Choroid plexus epithelial cell (primary cell): ENCODE results near the gene SGCD.

Experiments
- DNase-seq: peaks from one replicate; pipeline ENCODE4 v3.0.0-alpha.2; 2010; ENCODE audit warnings: low read depth
- H3K4me3 ChIP-seq: 2 replicates; pipeline ENCODE4 v1.5.1; 2011; ENCODE audit warnings: low read depth, mild to moderate bottlenecking, control low read depth, low read length, moderate library complexity
- TF ChIP-seq, protein P1 (sequence below): conservative IDR thresholded peaks from 2 replicates; pipeline ENCODE4 v1.5.1; 2011; ENCODE audit warnings: low read depth, mild to moderate bottlenecking, control low read depth, inconsistent platforms, low read length, moderate library complexity

Gene SGCD

DNA sequence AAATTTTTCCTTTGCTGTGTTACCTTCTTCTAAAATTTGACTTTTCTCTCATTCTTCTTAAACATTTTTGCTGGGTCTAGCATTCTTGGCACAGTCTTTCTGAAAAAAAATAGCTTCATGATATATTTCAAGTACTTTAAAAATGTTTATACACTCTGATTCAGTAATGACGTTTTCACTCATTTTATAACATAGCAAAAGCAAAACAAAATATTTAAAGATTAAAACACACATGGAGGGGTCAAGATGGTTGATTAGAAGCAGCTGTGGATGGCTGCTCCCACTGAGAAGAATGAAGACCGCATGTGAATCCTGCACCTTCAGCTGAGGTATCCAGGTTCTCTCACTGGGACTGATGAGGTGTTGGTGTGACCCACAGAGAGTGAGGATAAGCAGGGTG is 188.2 kb downstream of the SGCD start:
- H3K4me3 ChIP-seq = no peak overlapping the region
- no peak for DNase-seq
- TF ChIP-seq, protein P1, sequence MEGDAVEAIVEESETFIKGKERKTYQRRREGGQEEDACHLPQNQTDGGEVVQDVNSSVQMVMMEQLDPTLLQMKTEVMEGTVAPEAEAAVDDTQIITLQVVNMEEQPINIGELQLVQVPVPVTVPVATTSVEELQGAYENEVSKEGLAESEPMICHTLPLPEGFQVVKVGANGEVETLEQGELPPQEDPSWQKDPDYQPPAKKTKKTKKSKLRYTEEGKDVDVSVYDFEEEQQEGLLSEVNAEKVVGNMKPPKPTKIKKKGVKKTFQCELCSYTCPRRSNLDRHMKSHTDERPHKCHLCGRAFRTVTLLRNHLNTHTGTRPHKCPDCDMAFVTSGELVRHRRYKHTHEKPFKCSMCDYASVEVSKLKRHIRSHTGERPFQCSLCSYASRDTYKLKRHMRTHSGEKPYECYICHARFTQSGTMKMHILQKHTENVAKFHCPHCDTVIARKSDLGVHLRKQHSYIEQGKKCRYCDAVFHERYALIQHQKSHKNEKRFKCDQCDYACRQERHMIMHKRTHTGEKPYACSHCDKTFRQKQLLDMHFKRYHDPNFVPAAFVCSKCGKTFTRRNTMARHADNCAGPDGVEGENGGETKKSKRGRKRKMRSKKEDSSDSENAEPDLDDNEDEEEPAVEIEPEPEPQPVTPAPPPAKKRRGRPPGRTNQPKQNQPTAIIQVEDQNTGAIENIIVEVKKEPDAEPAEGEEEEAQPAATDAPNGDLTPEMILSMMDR = no peak

DNA sequence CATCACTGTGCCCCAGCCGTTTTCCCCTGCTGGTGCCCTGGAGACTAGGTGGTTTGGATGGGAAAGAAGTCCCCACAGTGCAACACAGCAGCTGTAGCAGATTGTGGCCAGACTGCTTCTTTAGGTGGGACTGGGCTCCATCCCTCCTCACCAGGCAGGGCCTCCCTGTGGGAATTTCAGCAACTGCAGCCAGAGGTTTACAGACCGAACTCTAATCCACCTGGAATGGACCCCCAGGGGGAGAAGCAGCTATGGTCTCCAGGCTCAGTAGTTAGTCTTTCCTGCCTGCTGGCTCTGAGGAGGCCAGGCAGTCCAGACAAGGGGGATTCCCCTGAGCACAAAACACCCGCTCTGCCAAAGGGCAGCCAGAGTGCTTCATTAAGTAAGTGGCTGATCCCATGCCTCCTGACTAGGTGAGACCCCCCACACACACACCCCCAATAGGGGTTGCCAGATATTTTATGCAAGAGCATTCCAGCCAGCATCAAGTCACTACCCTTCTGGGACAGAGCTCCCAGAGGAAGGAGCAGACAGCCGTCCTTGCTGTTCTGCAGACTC is 188.9 kb downstream of the SGCD start:
- H3K4me3 ChIP-seq = no peak overlapping the region
- TF ChIP-seq, protein P1 = no peak
- DNase-seq = no peak

GRCh38 chr5:156522651-156523529 is 195.9 kb downstream of the SGCD start:
- no peak for DNase-seq
- TF ChIP-seq, protein P1 = no peak
- no peak overlapping the region for H3K4me3 ChIP-seq

- H3K4me3 ChIP-seq = no peak overlapping the region
- DNase-seq = no peak
- TF ChIP-seq, protein P1 = no peak
These were observed 196.6 kb downstream of the SGCD start for GRCh38 chr5:156523607-156524006.

GRCh38 chr5:156526081-156526925 is 199.3 kb downstream of the SGCD start:
- H3K4me3 ChIP-seq = no peak overlapping the region
- no peak for DNase-seq
- TF ChIP-seq, protein P1 = no peak

GRCh38 chr5:156527611-156528010 is 200.6 kb downstream of the SGCD start:
- no peak for DNase-seq
- H3K4me3 ChIP-seq = no peak overlapping the region
- TF ChIP-seq, protein P1 = no peak
